ENCODE results near the gene SLC25A33.
"Not testable (repeated sequence)": the region's sequence is repeated elsewhere in the genome, so short reads cannot be mapped to it uniquely, and the experiment has no call there.

The SLC25A33 gene

GRCh38 chr1:9624081-9624480, 84.8 kb downstream of the SLC25A33 start:
- Histone ChIP-seq H3K27ac (no peak overlapping the region), H3K36me3 (no peaks in the 10 kb centered on the region), H3K27me3 (ENCODE audit: insufficient read depth, low read depth, severe bottlenecking) (no peaks in the 10 kb centered on the region), H3K9me3 (ENCODE audit: severe bottlenecking) (no peaks in the 10 kb centered on the region), H3K4me3 (ENCODE audit: low read depth, low read length) (no peak overlapping the region)
- TF ChIP-seq, protein P1, sequence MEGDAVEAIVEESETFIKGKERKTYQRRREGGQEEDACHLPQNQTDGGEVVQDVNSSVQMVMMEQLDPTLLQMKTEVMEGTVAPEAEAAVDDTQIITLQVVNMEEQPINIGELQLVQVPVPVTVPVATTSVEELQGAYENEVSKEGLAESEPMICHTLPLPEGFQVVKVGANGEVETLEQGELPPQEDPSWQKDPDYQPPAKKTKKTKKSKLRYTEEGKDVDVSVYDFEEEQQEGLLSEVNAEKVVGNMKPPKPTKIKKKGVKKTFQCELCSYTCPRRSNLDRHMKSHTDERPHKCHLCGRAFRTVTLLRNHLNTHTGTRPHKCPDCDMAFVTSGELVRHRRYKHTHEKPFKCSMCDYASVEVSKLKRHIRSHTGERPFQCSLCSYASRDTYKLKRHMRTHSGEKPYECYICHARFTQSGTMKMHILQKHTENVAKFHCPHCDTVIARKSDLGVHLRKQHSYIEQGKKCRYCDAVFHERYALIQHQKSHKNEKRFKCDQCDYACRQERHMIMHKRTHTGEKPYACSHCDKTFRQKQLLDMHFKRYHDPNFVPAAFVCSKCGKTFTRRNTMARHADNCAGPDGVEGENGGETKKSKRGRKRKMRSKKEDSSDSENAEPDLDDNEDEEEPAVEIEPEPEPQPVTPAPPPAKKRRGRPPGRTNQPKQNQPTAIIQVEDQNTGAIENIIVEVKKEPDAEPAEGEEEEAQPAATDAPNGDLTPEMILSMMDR (IDR thresholded peaks at IDR 0.05; ENCODE audit: low read depth, low read length), result no peak
- DNase-seq, result no peak

DNA sequence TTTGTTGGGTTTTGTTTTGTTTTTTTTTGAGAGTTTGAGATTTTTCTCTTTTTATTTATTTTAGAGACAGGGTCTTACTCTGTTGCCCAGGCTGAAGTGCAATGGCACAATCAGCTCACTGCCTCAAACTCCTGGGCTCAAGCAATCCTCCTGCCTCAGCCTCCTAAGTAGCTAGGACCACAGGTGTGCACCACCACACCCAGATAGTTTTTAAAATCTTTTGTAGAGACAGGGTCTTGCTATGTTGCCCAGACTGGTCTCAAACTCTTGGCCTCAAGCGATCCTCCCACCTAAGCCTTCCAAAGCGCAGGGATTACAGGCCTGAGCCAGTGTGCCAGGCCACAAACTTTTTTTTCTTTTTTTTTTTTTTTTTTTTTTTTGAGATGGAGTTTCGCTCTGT, 85.8 kb downstream of the SLC25A33 start:
- H3K27me3 ChIP-seq (ENCODE audit: insufficient read depth, low read depth, severe bottlenecking); H3K27ac ChIP-seq; H3K4me3 ChIP-seq (ENCODE audit: low read depth, low read length); DNase-seq; H3K9me3 ChIP-seq (ENCODE audit: severe bottlenecking); H3K36me3 ChIP-seq: not testable (repeated sequence)

GRCh38 chr1:9626201-9626608, 86.9 kb downstream of the SLC25A33 start:
- no peaks in the 10 kb centered on the region for H3K27me3 ChIP-seq (ENCODE audit: insufficient read depth, low read depth, severe bottlenecking)
- TF ChIP-seq, protein P1 (IDR thresholded peaks at IDR 0.05; ENCODE audit: low read depth, low read length), result no peak
- no peak overlapping the region for H3K27ac ChIP-seq
- no peak overlapping the region for H3K4me3 ChIP-seq (ENCODE audit: low read depth, low read length)
- no peaks in the 10 kb centered on the region for H3K36me3 ChIP-seq
- H3K9me3 ChIP-seq (ENCODE audit: severe bottlenecking), result no peaks in the 10 kb centered on the region
- no peak for DNase-seq

DNA sequence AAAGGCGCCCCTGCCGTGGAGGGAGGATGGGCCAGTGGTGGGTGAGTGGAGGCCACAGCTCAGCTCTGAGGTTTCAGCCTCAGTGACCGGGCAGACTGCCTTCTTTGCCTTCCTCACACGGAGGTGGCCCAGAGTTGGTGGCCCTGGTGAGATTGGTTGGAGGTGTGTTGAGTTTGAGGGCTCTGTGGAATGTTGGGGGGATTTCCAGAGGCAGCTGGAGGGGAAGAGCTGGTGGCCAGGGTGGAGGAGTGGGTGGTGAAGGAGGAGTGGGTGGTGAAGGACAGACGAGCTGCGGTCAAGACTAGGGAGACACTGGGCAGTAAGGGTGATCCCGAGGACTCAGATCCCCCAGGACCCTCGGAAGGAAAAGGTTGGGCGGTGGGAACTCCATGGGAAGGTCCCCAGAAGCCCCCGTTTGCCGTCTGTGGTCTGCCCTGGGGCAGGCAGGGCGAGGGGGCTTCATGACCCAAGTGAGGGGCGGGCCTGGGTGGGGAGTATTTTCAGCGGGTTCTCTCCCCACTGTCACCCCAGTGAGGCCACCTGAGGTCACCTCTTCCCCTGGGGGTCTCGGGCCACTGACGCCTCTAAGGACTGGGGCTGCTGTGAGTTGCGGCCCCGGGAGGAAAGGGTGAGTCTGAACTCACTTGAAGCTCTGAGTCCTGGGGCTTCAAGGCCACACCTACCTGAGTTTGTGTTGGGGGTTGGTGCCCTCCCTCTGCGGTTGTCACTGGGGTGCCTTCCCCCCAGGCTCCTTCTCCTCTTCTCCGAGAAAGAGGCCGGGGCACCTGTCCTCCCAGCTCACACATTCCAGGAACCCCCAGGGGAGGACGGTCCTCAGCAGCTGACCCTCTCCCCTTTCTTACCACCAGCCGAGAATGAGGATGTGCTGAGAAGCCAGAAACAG, 89.5 kb downstream of the SLC25A33 start:
- Histone ChIP-seq H3K27me3 (ENCODE audit: insufficient read depth, low read depth, severe bottlenecking) (no peaks in the 10 kb centered on the region), H3K4me3 (ENCODE audit: low read depth, low read length) (no peak overlapping the region), H3K9me3 (ENCODE audit: severe bottlenecking) (no peaks in the 10 kb centered on the region), H3K36me3 (no peaks in the 10 kb centered on the region), H3K27ac (no peak overlapping the region)
- DNase-seq, result no peak
- TF ChIP-seq, protein P1 (IDR thresholded peaks at IDR 0.05; ENCODE audit: low read depth, low read length), result no peak

- H3K36me3 ChIP-seq, result no peaks in the 10 kb centered on the region
- TF ChIP-seq, protein P1 (IDR thresholded peaks at IDR 0.05; ENCODE audit: low read depth, low read length), result no peak
- H3K9me3 ChIP-seq (ENCODE audit: severe bottlenecking), result no peaks in the 10 kb centered on the region
- H3K27ac ChIP-seq, result no peak overlapping the region
- DNase-seq, result no peak
- no peak overlapping the region for H3K4me3 ChIP-seq (ENCODE audit: low read depth, low read length)
- no peaks in the 10 kb centered on the region for H3K27me3 ChIP-seq (ENCODE audit: insufficient read depth, low read depth, severe bottlenecking)
Measured at GRCh38 chr1:9629445-9630201, 90.4 kb downstream of the SLC25A33 start.

All from WERI-Rb-1 (cell line).